ENCODE results near the gene GAL3ST2.

GRCh38 chr2:241813644-241814392 lies 37.2 kb downstream of the GAL3ST2 start:
- TF ChIP-seq, protein P1, sequence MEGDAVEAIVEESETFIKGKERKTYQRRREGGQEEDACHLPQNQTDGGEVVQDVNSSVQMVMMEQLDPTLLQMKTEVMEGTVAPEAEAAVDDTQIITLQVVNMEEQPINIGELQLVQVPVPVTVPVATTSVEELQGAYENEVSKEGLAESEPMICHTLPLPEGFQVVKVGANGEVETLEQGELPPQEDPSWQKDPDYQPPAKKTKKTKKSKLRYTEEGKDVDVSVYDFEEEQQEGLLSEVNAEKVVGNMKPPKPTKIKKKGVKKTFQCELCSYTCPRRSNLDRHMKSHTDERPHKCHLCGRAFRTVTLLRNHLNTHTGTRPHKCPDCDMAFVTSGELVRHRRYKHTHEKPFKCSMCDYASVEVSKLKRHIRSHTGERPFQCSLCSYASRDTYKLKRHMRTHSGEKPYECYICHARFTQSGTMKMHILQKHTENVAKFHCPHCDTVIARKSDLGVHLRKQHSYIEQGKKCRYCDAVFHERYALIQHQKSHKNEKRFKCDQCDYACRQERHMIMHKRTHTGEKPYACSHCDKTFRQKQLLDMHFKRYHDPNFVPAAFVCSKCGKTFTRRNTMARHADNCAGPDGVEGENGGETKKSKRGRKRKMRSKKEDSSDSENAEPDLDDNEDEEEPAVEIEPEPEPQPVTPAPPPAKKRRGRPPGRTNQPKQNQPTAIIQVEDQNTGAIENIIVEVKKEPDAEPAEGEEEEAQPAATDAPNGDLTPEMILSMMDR (IDR thresholded peaks at IDR 0.05), result no peak
- TF ChIP-seq POLR2A (IDR thresholded peaks at IDR 0.05), result no peak
